ENCODE results near the gene TMEM263.

TMEM263 gene

DNA sequence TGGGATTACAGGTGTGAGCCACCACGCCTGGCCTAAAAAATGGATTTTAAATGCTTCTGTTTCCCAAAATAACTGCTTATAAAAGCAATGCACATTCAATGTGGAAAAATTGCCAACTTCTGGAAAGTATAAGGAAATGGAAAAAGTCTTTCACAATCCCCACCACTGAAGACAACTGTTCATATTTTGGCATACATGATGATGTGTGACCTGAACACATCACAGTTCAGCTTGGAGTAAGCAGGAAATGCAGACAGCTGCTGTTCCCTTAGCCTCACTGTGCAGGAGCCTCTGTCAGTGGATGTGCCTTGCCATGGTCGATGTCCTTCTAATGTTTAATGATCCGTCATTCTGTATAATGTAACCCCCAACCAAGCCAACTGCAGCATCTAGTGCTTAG, 26.1 kb downstream of the TMEM263 start:
- TF ChIP-seq, protein P1, sequence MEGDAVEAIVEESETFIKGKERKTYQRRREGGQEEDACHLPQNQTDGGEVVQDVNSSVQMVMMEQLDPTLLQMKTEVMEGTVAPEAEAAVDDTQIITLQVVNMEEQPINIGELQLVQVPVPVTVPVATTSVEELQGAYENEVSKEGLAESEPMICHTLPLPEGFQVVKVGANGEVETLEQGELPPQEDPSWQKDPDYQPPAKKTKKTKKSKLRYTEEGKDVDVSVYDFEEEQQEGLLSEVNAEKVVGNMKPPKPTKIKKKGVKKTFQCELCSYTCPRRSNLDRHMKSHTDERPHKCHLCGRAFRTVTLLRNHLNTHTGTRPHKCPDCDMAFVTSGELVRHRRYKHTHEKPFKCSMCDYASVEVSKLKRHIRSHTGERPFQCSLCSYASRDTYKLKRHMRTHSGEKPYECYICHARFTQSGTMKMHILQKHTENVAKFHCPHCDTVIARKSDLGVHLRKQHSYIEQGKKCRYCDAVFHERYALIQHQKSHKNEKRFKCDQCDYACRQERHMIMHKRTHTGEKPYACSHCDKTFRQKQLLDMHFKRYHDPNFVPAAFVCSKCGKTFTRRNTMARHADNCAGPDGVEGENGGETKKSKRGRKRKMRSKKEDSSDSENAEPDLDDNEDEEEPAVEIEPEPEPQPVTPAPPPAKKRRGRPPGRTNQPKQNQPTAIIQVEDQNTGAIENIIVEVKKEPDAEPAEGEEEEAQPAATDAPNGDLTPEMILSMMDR (IDR thresholded peaks at IDR 0.05; ENCODE audit: insufficient read depth, low read length, poor library complexity, severe bottlenecking), result no peak
- Histone ChIP-seq H3K4me3 (replicated peaks; ENCODE audit: low read depth, low read length) (no peak overlapping the region), H3K27me3 (replicated peaks; ENCODE audit: control insufficient read depth, insufficient read depth, low read length) (no peaks in the 10 kb centered on the region), H3K36me3 (ENCODE audit: control insufficient read depth, insufficient read depth, low read length) (no peaks in the 10 kb centered on the region)
- DNase-seq (ENCODE audit: extremely low read depth, insufficient read length), result no peak

DNA sequence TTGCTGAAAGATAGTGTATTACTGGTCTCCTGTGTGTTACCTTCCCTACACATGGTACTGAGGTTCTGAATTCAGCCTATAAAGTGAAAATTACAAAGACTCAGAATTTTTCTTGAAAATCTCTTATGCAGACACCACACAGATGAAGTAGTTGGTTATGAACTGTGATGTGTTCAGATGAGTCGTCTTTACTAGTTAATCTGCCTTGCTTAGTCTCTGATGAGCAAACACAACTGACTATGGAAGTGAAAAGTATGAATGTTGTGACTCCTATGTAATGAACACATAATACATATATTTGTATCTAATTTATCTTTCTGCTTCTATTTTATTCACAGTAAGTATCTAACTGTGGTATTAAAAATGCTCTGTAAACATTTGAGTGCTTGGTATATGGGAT, 26.5 kb downstream of the TMEM263 start:
- no peaks in the 10 kb centered on the region for H3K36me3 ChIP-seq (ENCODE audit: control insufficient read depth, insufficient read depth, low read length)
- no peak overlapping the region for H3K4me3 ChIP-seq (replicated peaks; ENCODE audit: low read depth, low read length)
- DNase-seq (ENCODE audit: extremely low read depth, insufficient read length), result no peak
- TF ChIP-seq, protein P1 (IDR thresholded peaks at IDR 0.05; ENCODE audit: insufficient read depth, low read length, poor library complexity, severe bottlenecking), result no peak
- H3K27me3 ChIP-seq (replicated peaks; ENCODE audit: control insufficient read depth, insufficient read depth, low read length), result no peaks in the 10 kb centered on the region

DNA sequence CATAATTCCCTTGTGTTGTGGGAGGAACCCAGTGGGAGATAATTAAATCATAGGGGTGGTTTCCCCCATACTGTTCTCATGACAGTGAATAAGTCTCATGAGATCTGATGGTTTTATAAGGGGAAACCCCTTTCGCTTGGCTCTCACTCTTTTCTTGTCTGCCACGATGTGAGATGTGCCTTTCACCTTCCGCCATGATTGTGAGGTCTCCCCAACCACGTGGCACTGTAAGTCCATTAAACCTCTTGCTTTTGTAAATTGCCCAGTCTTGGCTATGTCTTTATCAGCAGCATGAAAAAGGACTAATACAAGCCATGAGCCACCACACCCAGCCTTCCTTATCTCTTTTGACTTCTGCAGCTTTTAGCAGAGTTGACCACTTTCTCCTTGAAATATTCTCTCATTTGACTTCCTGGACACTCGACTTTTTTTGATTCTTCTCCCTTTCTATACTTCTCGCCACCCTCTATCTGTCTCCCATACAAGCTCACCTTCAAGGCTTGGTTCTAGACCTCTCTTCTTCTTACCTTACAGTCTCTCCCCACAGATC, 29.0 kb downstream of the TMEM263 start:
- TF ChIP-seq, protein P1 (IDR thresholded peaks at IDR 0.05; ENCODE audit: insufficient read depth, low read length, poor library complexity, severe bottlenecking), result no peak
- H3K36me3 ChIP-seq (ENCODE audit: control insufficient read depth, insufficient read depth, low read length), result no peaks in the 10 kb centered on the region
- no peak for DNase-seq (ENCODE audit: extremely low read depth, insufficient read length)

DNA sequence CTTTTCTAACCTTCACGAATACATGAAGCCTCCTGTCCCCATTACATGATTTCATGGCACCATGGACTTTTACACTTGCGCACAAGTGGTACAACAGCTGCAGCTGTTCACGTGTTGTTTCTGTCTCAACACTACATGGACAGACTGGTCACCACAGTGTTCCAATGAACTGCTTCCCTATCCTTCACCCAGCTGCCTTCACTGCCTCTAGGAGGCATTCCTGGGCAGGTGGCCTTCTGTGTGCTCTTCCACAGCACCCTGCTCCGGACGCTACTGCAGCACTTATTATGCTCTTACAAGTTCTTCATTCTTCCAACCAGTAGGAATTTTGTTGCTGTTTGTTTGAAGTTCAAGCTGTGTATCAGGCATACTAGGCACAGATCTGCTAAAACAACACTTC, 29.8 kb downstream of the TMEM263 start:
- no peaks in the 10 kb centered on the region for H3K36me3 ChIP-seq (ENCODE audit: control insufficient read depth, insufficient read depth, low read length)
- no peak for DNase-seq (ENCODE audit: extremely low read depth, insufficient read length)
- H3K4me3 ChIP-seq (replicated peaks; ENCODE audit: low read depth, low read length), result no peak overlapping the region
- TF ChIP-seq, protein P1 (IDR thresholded peaks at IDR 0.05; ENCODE audit: insufficient read depth, low read length, poor library complexity, severe bottlenecking), result no peak
- H3K27me3 ChIP-seq (replicated peaks; ENCODE audit: control insufficient read depth, insufficient read depth, low read length), result no peaks in the 10 kb centered on the region

More for the DNA sequence above, 29.0 kb downstream of the TMEM263 start:
- Histone ChIP-seq H3K4me3 (replicated peaks; ENCODE audit: low read depth, low read length) (no peak overlapping the region), H3K27me3 (replicated peaks; ENCODE audit: control insufficient read depth, insufficient read depth, low read length) (no peaks in the 10 kb centered on the region)

DNA sequence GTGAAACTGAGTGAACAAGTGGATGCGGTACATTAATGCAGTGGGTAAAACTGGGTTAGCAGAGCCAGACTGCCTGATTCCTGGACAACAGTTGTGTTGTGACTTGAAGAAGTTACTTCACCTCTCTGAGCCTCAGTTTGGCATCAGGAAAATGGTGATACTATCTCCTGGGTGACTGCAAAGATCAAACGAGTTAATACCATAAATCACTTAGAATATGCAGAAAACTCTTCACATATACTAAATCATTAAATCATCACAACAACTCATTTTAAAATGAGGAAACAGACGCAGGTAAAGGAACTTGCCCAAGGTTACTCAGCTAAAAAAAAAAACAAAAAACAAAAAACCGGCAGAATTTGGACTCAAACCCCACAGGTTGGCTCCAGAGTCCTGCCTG, 30.4 kb downstream of the TMEM263 start:
- H3K27me3 ChIP-seq (replicated peaks; ENCODE audit: control insufficient read depth, insufficient read depth, low read length), result no peaks in the 10 kb centered on the region
- TF ChIP-seq, protein P1 (IDR thresholded peaks at IDR 0.05; ENCODE audit: insufficient read depth, low read length, poor library complexity, severe bottlenecking), result no peak
- DNase-seq (ENCODE audit: extremely low read depth, insufficient read length), result no peak

More for the DNA sequence above, 30.4 kb downstream of the TMEM263 start:
- Histone ChIP-seq H3K36me3 (ENCODE audit: control insufficient read depth, insufficient read depth, low read length) (no peaks in the 10 kb centered on the region), H3K4me3 (replicated peaks; ENCODE audit: low read depth, low read length) (peak overlapping the region; percentile 84)

Measured in GM06990 (cell line).